Muscle of arm (tissue), 14 donors: Measurements from ENCODE around the gene PKD1. TPM values are rescaled to one million over a fixed set of nuclear protein-coding genes. Genes with fewer than 3 reads are reported as not detected.

Source experiments
- DNase-seq: peaks from one replicate; pipeline ENCODE4 v3.0.0-alpha.2; 2013
- long read RNA-seq, 11 donors: transcript quantifications; one replicate each; lab custom pipeline, GENCODE V29; 2026
- polyA plus RNA-seq, 12 donors: library from polyadenylated mRNA; unstranded; fragments of 120-200 nt; gene quantifications; one replicate each; pipeline ENCODE4 v1.2.1, GENCODE V29; 2013; ENCODE audit not compliant: insufficient read length in 12 of 12

Gene PKD1
- polyA plus RNA-seq = 100 to 1,000 TPM in 7 of 12 donors, 10 to 100 TPM in 4, not detected in 1; 85.8 to 199 (median 121) TPM
- long read RNA-seq, donor 1, partial matches to known transcripts = 25 of 30 reads
- long read RNA-seq, donor 1, other reads (novel, unspliced or antisense) = 0 of 30 reads
- long read RNA-seq, donor 2, partial matches to known transcripts = 0 of 1 reads
- long read RNA-seq, donor 2, other reads (novel, unspliced or antisense) = 0 of 1 reads
- long read RNA-seq, donor 3, partial matches to known transcripts = 0 of 2 reads
- long read RNA-seq, donor 3, other reads (novel, unspliced or antisense) = 0 of 2 reads
- long read RNA-seq, donor 4 = 0 reads
- long read RNA-seq, donor 5, partial matches to known transcripts = 50 of 51 reads
- long read RNA-seq, donor 5, other reads (novel, unspliced or antisense) = 0 of 51 reads
- long read RNA-seq, donor 6 = 0 reads
- long read RNA-seq, donor 7, partial matches to known transcripts = 0 of 1 reads
- long read RNA-seq, donor 7, other reads (novel, unspliced or antisense) = 0 of 1 reads
- long read RNA-seq, donor 8, partial matches to known transcripts = 27 of 27 reads
- long read RNA-seq, donor 8, other reads (novel, unspliced or antisense) = 0 of 27 reads
- long read RNA-seq, donor 9, partial matches to known transcripts = 0 of 2 reads
- long read RNA-seq, donor 9, other reads (novel, unspliced or antisense) = 0 of 2 reads
- long read RNA-seq, donor 10, partial matches to known transcripts = 14 of 14 reads
- long read RNA-seq, donor 10, other reads (novel, unspliced or antisense) = 0 of 14 reads
- long read RNA-seq, donor 11 = 0 reads

DNA sequence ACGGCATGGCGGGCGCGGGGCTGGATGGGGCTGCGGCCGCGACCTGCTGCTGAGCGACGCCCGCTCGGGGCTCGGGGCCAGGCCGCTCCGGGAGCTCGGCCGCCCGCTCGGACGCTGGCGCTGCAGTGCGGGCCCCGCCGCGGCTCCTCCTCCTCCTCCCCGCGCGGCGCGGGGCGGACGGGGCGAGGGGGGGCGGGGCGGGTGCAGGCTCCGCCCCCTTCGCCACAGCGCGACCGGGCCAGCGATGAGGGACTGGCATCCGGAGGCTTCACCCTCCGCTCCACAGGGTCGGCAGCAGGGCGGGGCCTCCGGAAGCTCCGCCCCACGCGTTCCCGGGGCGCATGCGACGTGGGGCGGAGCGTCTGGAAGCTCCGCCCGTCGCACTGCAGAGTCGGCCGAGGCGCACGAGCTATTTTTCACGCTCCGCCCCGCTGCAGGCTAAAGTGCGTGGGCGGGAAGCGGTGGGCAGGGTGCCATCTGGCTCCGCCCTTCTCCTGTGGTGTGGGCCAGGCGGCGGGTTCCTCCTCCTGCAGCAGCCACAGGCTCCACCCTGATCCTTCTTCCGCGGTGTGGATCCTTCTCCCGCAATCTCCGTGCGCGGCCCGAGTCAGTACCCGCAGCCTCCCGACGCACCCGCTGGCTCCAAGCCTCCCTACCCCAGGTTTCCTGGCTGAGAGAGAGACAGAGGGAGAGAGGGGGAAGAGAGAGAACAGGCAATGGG is at the start of gene PKD1:
Gene PKD1, minus strand, starts transcription at position 129 of the 721 bp plus-strand sequence. CDS start 209 bp downstream, outside the sequence.
- peak; percentile 94 for DNase-seq

DNA sequence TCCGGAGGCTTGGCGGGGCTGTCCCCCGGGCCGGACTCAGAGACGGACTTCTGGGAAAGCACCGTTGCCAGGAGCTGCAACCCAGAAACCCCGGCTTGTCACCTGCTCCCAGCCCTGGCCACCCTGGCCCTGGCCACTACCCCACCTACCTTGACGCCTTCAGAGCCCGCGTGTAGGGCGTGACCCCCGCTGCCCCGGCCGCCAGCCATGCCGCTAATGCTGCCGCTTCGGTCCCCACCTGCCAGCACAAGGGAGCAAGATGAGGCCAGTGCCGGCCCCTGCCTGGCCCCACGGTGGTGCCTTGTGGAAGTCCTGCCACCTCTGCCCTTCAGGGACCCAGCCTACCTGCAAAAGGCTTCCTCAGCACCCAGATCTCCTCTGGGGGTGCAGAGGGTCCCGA is 49.3 kb upstream of the PKD1 start:
- no peak for DNase-seq

DNA sequence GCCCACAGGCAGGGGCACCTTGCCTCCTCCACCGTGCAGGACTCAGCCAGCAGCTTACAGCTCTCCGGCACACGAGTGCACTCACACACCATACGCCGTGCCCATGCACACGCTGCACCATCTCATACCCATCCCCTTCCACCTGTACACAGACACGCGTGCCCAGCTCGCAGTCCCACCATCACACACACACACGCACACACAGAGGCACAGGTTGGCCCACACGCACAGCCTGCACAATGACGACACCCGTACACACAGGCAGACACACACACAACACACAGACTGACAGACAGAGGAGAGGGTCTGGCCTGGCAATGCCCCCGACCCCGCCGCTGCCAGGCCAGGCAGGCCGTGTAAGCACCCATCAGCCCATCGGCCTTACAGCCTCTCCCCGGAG is 48.6 kb upstream of the PKD1 start:
- DNase-seq = no peak

DNA sequence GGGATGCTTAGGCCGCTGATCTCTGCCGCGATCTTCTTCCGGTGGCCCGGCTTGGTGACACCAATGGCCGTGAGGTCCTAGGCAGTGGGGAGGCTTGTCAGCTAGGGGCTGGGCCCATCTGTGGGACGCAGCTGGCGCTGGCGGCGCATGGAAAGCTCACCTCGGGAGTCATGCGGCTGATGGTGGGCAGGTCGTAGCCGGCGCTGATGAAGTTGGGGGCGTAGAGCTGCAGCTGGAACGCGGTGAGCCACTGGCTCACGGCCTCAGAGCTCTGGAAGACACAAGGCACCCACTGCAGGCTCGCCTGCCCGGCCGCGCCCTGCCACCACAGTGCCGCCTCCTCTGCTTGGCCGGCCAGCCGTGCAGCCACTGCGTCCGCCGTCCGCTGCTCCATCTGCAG is 48.0 kb upstream of the PKD1 start:
- DNase-seq = no peak

DNA sequence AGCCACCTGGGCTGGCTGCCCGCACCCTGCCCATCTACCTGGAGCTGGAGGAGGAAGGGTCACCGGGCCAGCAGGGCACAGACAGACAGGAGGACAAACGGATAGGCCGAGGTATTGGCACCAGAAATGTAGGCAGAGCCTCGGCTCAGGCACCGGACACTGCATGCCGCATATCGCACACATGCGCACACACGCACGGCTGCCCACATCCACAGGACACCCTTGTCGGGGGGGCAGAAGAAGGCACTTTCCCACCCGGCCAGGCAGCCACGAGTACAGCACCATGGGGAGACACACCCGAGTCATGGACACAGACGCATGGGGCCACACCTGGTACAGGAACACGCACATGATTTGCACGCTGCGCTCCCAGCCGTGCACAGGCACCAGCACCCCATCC is 46.3 kb upstream of the PKD1 start:
- no peak for DNase-seq

DNA sequence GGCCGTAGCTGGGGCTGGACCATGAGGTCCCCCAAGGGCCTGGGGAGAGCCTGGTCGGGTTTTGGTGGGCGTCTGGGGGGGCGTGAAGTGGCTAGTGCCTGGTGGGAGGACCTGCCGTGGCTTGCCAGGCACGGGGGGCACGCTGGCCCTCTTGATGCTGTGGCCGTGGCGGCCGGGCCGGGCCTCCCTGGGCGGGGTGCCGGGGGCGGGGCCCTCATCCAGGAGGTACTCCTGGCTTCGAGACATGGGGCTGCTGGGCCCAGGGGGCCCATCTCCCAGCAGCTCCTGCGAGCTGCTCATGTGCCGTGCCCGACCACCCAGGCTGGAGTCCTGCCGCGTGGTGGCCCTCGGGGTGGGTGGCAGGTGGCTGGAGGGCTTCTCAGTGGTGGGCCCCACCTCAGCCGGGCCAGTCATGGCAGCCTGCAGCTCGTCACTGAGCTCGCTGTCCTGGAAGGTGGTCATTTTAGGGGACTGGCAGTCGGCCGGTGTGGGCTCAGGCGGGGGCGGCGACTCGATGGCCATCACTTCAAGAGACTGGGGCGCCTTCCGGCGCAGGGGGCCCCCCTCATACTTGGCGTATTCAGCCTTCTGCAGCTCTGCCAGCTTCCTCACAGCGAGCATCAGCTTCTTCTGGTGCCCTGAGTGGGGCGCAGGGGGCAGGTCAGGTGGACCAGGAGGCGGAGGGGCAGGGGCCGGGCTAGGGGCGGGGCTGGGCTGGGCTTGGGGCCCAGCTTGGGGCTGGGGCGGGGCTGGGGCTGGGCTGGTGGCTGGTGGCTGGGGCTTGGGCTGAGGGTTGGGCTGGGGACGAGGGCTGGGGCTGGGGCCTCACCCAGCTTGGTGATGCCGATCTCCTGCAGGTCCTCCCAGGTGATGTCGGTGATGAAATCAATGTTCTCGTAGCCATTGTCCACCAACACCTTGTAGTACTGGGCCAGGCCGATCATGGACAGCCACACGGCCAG is 45.5 kb upstream of the PKD1 start:
- no peak for DNase-seq

DNA sequence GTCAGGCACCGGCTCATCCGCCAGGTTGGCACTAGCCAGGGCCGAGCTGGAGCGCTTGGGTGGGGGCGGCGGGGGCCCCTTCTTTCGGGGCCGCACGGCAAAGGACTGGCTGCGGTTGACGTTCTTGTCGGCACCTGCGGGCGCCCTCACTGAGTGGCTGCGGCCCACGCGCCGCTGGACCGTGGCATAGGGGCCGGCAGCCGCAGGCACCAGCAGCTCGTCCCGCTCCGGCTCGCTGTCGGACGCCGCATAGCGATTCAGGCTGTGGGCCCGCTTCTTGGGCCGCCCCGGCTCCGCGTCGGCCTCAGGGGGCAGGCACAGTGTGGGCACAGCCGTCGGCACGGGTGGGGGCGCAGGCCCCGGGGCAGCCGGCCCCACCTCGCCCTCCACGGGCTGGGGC is 44.8 kb upstream of the PKD1 start:
- DNase-seq = no peak

DNA sequence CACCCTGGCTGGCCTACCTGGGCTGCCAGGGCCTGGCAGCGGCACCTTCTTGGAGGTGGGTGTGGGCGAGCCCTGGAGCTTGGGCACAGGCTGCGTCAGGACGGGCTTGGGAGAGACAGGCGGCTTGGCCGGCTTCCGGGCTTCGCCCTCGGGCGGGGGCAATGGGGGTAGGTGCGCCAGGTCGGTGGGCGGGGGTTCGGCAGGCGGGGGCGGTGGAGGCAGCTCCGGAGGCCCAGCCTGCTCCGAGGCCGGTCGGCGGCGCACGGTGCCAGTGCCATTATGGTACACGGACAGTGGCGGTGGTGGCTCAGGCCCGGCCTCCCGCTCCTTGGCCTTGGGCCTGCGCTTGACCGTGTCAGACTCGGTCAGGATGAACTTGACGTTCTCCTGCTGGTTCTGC is 43.9 kb upstream of the PKD1 start:
- no peak for DNase-seq

DNA sequence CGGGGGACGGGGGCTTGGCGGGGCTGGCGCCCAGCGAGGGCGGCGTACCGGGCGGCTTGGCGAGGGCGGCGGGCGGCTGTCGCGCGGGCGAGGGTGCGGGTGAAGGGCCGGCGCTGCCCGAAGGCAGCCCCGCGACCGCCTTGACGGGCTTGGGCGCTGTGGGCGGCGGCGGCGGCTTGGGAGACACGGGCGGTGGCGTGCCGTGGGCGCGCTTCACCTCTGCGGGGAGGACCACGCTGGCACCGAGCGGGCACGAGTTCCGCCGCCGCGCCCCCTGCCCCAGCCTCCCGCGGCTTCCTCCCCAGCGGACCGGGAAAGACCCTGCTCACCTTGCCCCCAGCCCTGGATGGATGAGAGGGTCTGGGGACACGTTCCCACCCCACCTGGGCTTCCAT is 43.4 kb upstream of the PKD1 start:
- no peak for DNase-seq

DNA sequence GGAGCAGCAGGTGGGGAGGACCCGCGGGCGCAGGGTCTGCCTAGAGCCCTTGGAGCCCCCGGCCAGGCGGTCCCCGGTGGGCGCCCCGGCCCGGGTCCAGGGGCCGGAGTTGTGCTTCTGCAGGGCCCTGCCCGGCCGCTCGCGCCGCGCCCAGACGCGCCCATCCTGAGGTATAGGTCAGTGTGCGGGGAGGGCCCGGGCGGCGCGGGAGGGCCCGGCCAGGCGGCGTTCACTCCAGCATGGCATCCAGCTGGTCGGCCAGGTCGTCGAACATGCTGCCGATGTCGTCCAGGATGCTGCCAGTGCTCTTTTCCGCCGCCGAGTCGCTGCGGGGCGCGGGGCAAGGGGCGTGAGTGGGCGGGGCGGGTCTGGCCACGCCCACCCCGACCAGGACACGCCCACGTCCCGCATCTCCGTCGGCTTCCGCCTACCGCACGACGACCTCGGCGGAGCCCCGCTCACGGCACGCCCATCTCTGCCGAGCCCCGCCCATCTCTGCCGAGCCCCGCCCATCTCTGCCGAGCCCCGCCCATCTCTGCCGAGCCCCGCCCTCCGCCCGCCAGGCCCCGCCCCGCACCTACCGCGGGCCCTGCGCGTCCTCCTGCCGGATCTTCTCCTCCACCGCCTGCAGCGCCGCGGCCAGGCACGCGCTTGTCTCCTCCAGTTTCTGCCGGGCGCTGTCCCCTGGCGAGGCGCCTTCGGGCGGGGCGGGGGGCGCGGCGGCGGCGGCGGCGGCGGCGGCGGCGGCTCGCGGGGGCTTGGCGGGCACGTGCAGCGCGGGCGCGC is 42.8 kb upstream of the PKD1 start:
- DNase-seq = no peak

DNA sequence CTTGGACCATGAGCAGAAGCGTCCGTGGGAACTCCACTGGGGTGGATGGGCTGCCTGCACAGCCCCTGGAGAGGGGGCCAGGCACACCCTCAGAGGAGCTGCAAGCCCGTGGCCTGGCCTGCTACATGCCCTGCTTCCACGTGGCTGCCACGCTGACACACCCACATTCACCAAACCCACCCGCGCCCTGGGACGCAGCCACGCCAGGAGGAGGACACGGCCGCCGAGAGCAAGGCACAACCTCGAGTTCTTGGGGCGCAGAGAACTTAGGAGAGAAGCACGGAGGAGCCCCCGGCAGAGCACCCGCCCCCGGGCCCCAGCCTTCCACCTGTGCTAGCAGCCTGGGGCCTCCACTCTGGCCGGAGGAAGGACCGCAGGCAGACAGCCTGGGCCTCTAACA is 41.9 kb upstream of the PKD1 start:
- no peak for DNase-seq

DNA sequence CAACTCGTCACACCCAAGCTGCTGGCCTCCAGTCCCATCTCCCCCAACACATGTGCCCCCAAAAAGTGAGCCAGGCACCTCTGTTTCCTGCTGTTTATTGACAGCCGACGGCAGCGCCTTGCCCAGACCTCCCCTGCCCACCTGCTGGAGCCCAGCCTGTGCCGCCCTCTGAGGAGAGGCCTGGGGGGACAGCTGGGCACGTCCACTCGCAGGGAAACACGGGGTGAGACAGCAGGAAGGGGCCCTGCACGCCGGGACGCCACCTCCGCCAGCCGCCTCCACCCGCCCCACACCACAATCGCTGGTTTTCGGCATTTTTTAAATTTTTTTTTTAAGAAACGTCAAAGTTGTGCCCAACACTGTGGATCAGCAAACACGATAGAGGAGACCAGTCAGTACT is 41.4 kb upstream of the PKD1 start:
- DNase-seq = no peak

DNA sequence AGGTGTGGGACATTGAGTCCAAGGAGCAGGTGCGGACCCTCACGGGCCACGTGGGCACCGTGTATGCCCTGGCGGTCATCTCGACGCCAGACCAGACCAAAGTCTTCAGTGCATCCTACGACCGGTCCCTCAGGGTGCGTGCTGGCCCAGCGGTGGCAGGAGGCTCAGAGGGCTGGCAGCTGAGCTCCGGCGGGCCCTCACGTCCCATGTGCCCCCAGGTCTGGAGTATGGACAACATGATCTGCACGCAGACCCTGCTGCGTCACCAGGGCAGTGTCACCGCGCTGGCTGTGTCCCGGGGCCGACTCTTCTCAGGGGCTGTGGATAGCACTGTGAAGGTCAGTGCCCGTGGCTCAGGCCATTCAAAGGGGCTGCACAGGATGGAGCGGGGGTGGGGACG is 40.3 kb upstream of the PKD1 start:
- no peak for DNase-seq

DNA sequence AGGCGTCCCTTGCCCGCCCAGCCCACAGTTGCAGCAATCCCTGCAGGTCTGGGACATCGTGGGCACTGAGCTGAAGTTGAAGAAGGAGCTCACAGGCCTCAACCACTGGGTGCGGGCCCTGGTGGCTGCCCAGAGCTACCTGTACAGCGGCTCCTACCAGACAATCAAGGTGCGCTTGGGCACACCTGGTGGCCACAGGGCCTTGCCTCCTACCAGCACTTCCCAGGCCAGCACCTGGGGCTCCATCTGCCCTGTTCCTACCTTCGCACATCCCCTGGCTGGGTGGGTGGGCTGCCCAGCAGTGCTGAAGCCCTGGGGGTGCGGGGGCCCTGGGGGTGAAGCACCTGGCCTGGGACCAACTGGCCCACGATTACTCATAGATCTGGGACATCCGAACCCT is 39.8 kb upstream of the PKD1 start:
- no peak for DNase-seq

DNA sequence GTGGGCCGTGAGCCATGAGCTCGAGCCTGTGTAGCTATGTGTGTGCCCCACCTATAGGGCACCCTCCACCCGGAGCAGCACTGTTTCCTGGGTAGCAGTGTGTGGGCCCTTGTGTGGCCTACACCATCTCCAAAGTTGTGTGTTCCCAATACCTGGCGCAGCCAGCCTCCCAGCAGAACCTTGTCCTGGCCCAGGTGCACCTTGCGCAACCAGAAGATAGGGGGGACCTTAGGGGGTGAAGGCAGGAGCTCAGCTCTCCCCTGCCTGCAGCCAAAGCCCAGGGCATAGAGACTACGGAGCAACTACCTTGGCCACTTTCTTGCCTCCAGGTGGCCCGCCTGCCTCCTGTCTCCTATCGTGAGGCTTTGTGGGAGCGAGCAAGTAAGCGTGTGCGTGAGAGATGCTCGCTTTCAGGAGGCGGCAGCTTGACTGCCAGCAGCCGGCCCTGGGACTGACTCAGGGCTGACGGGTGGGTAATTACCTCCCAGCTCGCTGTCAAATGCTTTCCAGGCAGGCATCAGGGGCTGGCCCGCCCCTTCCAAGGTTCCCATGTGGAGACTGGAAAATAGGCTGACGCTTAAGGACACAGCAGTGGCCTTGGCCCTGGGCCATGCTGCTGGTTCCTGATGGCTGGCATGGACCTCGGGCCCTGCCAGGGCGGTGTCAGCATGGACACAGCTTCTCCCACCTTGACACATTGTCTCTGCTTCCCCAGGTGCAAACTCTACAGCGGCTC is 38.9 kb upstream of the PKD1 start:
- DNase-seq = no peak

DNA sequence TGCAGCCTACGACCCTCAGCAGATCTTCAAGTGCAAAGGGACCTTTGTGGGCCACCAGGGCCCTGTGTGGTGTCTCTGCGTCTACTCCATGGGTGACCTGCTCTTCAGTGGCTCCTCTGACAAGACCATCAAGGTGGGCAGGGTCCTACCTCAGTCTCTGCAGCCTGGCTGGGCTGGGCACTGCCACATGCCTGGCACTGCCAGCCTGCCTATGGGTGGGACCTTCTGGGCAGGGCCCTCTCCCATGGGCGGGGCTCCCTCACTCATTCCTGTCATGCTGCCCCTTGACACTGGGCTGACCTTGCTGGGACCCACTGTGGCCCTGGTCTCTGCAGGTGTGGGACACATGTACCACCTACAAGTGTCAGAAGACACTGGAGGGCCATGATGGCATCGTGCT is 38.2 kb upstream of the PKD1 start:
- no peak for DNase-seq

DNA sequence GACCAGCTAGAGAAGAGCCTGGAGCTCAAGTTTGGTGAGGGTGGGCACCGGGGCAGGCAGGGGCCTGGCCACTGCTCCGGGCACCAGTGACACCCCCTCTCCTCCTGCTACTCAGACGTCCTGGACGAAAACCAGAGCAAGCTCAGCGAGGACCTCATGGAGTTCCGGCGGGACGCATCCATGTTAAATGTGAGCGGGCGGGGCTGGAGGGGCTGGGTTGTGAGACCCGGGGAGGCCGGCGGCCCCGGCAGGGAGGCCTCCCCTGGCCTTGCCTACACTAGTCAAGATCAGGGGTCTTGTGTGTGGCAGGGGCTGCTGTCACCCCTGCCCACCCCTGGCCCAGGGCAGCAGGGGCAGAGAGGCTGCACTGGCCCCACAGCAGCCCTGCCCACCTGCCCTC is 37.7 kb upstream of the PKD1 start:
- DNase-seq = no peak

DNA sequence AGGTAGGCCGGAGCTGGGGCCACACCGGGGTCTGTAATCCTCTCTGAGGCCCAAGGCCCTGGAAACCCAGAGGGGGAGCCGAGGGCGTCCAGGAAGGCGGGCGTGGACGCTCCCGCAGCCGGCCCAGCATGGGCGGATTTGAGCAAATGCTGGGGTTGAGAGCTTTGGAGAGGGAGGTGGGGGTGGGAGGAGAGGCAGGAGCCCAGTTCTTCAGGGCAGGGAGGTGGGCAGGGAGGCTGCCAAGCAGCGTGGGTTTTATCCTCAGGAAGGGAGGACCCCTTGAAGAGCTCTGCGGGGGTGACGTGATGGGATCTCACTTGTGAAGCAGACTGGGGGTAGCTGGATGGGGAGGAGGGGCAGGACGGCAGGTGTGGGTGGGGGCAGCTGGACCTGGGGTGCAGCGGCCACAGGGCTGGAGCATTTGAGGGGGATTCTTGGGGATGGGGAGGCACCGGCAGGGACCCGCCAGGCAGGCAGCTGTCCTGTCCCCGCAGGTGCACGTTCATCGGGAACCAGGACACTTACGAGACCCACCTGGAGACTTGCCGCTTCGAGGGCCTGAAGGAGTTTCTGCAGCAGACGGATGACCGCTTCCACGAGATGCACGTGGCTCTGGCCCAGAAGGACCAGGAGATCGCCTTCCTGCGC is 37.1 kb upstream of the PKD1 start:
- no peak for DNase-seq

DNA sequence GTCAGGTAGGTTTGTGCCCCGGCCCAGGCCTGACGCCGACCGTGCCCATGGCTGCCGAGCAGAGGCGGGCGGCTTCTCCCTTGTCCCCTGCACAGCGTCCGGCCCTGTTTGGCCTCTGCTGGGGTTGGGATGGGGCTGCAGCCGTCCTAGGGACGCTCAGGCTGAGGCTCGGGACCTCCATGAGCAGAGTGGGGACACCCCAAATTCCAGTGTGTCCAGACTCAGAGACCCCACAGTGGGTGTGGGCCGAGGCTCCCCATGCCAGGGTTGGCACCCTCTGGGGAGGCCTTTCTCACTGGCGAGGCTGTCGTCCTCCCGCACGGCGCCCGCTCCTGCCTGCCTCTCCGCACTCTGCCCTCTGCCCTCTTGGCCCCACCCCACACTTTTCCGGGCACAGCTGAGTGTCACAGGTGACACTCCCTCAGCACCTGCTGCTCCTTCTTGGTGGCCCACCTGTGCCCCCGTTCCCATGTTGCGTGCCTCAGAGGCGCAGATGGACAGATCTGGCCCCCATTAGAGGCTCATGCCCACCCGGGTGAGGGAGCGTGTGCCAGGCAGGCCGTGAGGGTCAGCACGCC is 36.0 kb upstream of the PKD1 start:
- no peak for DNase-seq
